A549 (cell line): ENCODE data around the gene PIK3CD. TPM values are rescaled to one million over a fixed set of nuclear protein-coding genes. Genes with fewer than 3 reads are reported as not detected.

Experiments used
- ATAC-seq, 2 experiments: fragments of 200-7000 bp in 1 of 2; fragments of >200 bp in 1 of 2; cut with Nextera tagmentation in 1 of 2; cut with Tn5 transposase in 1 of 2; 3 replicates each; pipeline versions ENCODE4 v1.8.0 to v1.9.1; 2018 to 2020; ENCODE audit warnings: mild to moderate bottlenecking in 1 of 2, moderate library complexity in 1 of 2
- CTCF ChIA-PET: fragments of 300-600 bp; sonication (Branson Sonifier 250); formaldehyde crosslinking; extraction: SDS; loops from one replicate; lab custom pipeline; 2021; ENCODE audit warnings: antibody characterized with exemption, inconsistent platforms; lab: Yijun Ruan, JAX
- POLR2A ChIA-PET: fragments of 350-600 bp; formaldehyde crosslinking; extraction: SDS; loops from one replicate; lab custom pipeline; 2021; ENCODE audit warnings: antibody characterized with exemption, inconsistent platforms; lab: Yijun Ruan, JAX
- DNase-seq, 2 experiments: peaks; one replicate each; pipeline versions ENCODE4 v3.0.0 to v3.0.0-alpha.2; 2011 to 2016; ENCODE audit warnings: low read depth in 1 of 2, low spot score in 1 of 2
- FAIRE-seq: peaks from 2 replicates; lab custom pipeline; 2011; peaks lifted over from hg19 to GRCh38; lab: Jason Lieb, UNC
- H3K27ac ChIP-seq, 2 experiments: fragments of >200 bp; sonication (Bioruptor Twin); formaldehyde crosslinking; 3 replicates each; pipeline ENCODE4 v1.5.1; 2016 to 2017
- H3K4me1 ChIP-seq: fragments of >200 bp; sonication (Bioruptor Twin); formaldehyde crosslinking; 3 replicates; pipeline ENCODE4 v1.6.1; 2016
- H3K4me2 ChIP-seq: fragments of >200 bp; sonication (Bioruptor Twin); formaldehyde crosslinking; 3 replicates; pipeline ENCODE4 v1.6.1; 2016
- H3K4me3 ChIP-seq: fragments of >200 bp; sonication (Bioruptor Twin); formaldehyde crosslinking; 3 replicates; pipeline ENCODE4 v1.5.1; 2016
- H3K9me3 ChIP-seq: fragments of >200 bp; sonication (Bioruptor Twin); formaldehyde crosslinking; 3 replicates; pipeline ENCODE4 v1.6.1; 2016
- BCL3 ChIP-seq: fragments of >200 bp; sonication (Bioruptor Twin); formaldehyde crosslinking; IDR thresholded peaks from 3 replicates; pipeline ENCODE4 v1.6.1; 2016
- BHLHE40 ChIP-seq: IDR thresholded peaks from 2 replicates; pipeline ENCODE4 v1.6.1; 2012; ENCODE audit warnings: low read depth, low read length, inconsistent platforms
- CBX8 ChIP-seq: fragments of 200-600 bp; sonication (generic); IDR thresholded peaks from 2 replicates; pipeline ENCODE4 v1.6.1; 2016
- EHF ChIP-seq: fragments of 250-450 bp; sonication (Bioruptor Pico); IDR thresholded peaks from 2 replicates; pipeline ENCODE4 v1.5.0; 2020; ENCODE audit warnings: mild to moderate bottlenecking
- FOSL2 ChIP-seq, 2 experiments: fragments of 450-650 bp in 1 of 2; fragments of >200 bp in 1 of 2; sonication (Bioruptor Twin) in 1 of 2; formaldehyde crosslinking; IDR thresholded peaks; 2 replicates each; pipeline versions ENCODE4 v1.5.0 to v1.6.1; 2016 to 2020; ENCODE audit warnings: mild to moderate bottlenecking in 1 of 2, moderate library complexity in 1 of 2
- HES2 ChIP-seq: fragments of >200 bp; sonication (Bioruptor Twin); formaldehyde crosslinking; IDR thresholded peaks from 2 replicates; pipeline ENCODE4 v1.6.1; 2016
- HEYL ChIP-seq: fragments of 250-450 bp; sonication (Bioruptor Pico); IDR thresholded peaks from 2 replicates; pipeline ENCODE4 v1.8.0; 2021; ENCODE audit warnings: mild to moderate bottlenecking, moderate library complexity
- HOXA7 ChIP-seq: fragments of 250-450 bp; sonication (Bioruptor Pico); IDR thresholded peaks from 2 replicates; pipeline ENCODE4 v1.5.0; 2020; ENCODE audit warnings: mild to moderate bottlenecking, moderate library complexity
- MAFK ChIP-seq: fragments of 450-650 bp; IDR thresholded peaks from 2 replicates; pipeline ENCODE4 v1.6.1; 2014; ENCODE audit not compliant: partially characterized antibody
- MAX ChIP-seq: IDR thresholded peaks from 2 replicates; pipeline ENCODE4 v1.6.1; 2012
- NPAS2 ChIP-seq: fragments of 250-450 bp; sonication (Bioruptor Pico); IDR thresholded peaks from 2 replicates; pipeline ENCODE4 v1.8.0; 2022; ENCODE audit warnings: mild to moderate bottlenecking, moderate library complexity, borderline replicate concordance
- PHF8 ChIP-seq: fragments of 200-600 bp; sonication (generic); IDR thresholded peaks from 2 replicates; pipeline ENCODE4 v1.6.1; 2016; ENCODE audit warnings: low read depth, mild to moderate bottlenecking, antibody characterized with exemption, moderate library complexity, borderline replicate concordance
- RAD21 ChIP-seq, 2 experiments: fragments of >200 bp in 1 of 2; sonication (Bioruptor Twin) in 1 of 2; formaldehyde crosslinking in 1 of 2; IDR thresholded peaks in 1 of 2; conservative IDR thresholded peaks in 1 of 2; 2 replicates in 1 of 2; 3 replicates in 1 of 2; pipeline ENCODE4 v1.6.1; 2012 to 2018; ENCODE audit warnings: inconsistent platforms in 1 of 2
- RCOR1 ChIP-seq: fragments of 150-350 bp; IDR thresholded peaks from 2 replicates; pipeline ENCODE4 v1.6.1; 2014; ENCODE audit warnings: antibody characterized with exemption, low read length, low read depth
- REST ChIP-seq: fragments of 200-600 bp; sonication (generic); IDR thresholded peaks from 2 replicates; pipeline ENCODE4 v1.6.1; 2016; ENCODE audit warnings: antibody characterized with exemption, mild to moderate bottlenecking, moderate library complexity
- RNF2 ChIP-seq: fragments of 200-600 bp; sonication (generic); IDR thresholded peaks from 2 replicates; pipeline ENCODE4 v1.6.1; 2016; ENCODE audit warnings: low read depth, mild to moderate bottlenecking, antibody characterized with exemption, moderate library complexity, borderline replicate concordance
- SMC3 ChIP-seq: fragments of >200 bp; sonication (Bioruptor Twin); formaldehyde crosslinking; IDR thresholded peaks from 3 replicates; pipeline ENCODE4 v1.6.1; 2018; ENCODE audit warnings: inconsistent platforms
- TFCP2L1 ChIP-seq: fragments of 250-450 bp; sonication (Bioruptor Pico); IDR thresholded peaks from 2 replicates; pipeline ENCODE4 v1.5.0; 2021; ENCODE audit warnings: mild to moderate bottlenecking
- TP53 ChIP-seq: fragments of 250-450 bp; sonication (Bioruptor Pico); IDR thresholded peaks from 2 replicates; pipeline ENCODE4 v1.5.0; 2021; ENCODE audit warnings: mild to moderate bottlenecking, moderate library complexity
- ZFP36 ChIP-seq: fragments of 450-650 bp; IDR thresholded peaks from 2 replicates; pipeline ENCODE4 v1.6.1; 2014; ENCODE audit warnings: borderline replicate concordance; ENCODE audit not compliant: partially characterized antibody
- ZNF302 ChIP-seq: fragments of 250-450 bp; sonication (Bioruptor Pico); IDR thresholded peaks from 2 replicates; pipeline ENCODE4 v1.9.0; 2021; ENCODE audit warnings: inconsistent platforms, mild to moderate bottlenecking, moderate library complexity
- ZSCAN20 ChIP-seq: fragments of 250-450 bp; sonication (Bioruptor Pico); IDR thresholded peaks from 2 replicates; pipeline ENCODE4 v1.8.0; 2022; ENCODE audit warnings: mild to moderate bottlenecking, moderate library complexity
- WGBS: methylation state at CpG from one replicate; pipeline ENCODE4 v1.1.6; 2017; ENCODE audit errors: missing lambda C conversion rate; 5-methylcytosine and 5-hydroxymethylcytosine counted together
- polyA plus RNA-seq, 4 experiments: library from polyadenylated mRNA; depleted of rRNA in 3 of 4; stranded (reverse); fragments of >200 nt; fragmentation: RNase III in 1 of 4; extraction: RNeasy Plus Mini Kit Qiagen cat#74134 plus additional on column Dnase treatment in 1 of 4; gene quantifications; 2 replicates in 3 of 4; 3 replicates in 1 of 4; pipeline ENCODE4 v1.2.3, GENCODE V29; 2011 to 2017

PIK3CD gene
- polyA plus RNA-seq, 2 of the 4 experiments (the other 2 are of a cell fraction) = 2.4 to 3.5 TPM

- ChIA-PET POLR2A (no interaction called here), CTCF (interaction anchor here (1.1 to 2.7 kb wide), 2 partner anchors 20 to 50 kb away, joined by 3 to 11 read pairs; no protein-coding TSS in a partner anchor)
- 74% methylated on average over 9 of the region's 10 CpGs for WGBS
- H3K27ac ChIP-seq = no peak overlapping the region
- ATAC-seq = peak; percentile 24 to 30; a peak in 1 of 6 replicates
- DNase-seq = no peak
- TF ChIP-seq HOXA7 (CRISPR knock-in tag) = no peak
- no peak for TF ChIP-seq HEYL
- no peak for TF ChIP-seq TP53
- TF ChIP-seq ZFP36 = no peak
- no peak for TF ChIP-seq REST
- no peak for TF ChIP-seq BHLHE40
- no peak for TF ChIP-seq ZSCAN20 (CRISPR knock-in tag)
- TF ChIP-seq MAX = no peak
- no peak for TF ChIP-seq ZNF302 (CRISPR knock-in tag)
- TF ChIP-seq RCOR1 = no peak
- no peak for TF ChIP-seq BCL3
- TF ChIP-seq SMC3 = no peak
- TF ChIP-seq FOSL2 (IDR thresholded peaks at IDR 0.05) = no peak
- TF ChIP-seq FOSL2 (CRISPR knock-in tag; IDR thresholded peaks at IDR 0.05) = no peak
- TF ChIP-seq RAD21 (conservative IDR thresholded peaks at IDR 0.05 in 1 of 2, IDR thresholded peaks at IDR 0.05 in 1 of 2) = no peak
- no peak for TF ChIP-seq EHF
- H3K4me2 ChIP-seq = no peak overlapping the region
- no peak overlapping the region for H3K4me3 ChIP-seq
- peaks cover 1% of the 10 kb centered on the region; the same call in 1 of the 3 replicates for H3K4me1 ChIP-seq
- no peak for FAIRE-seq
- no peaks in the 10 kb centered on the region for H3K9me3 ChIP-seq
These were observed 25.4 kb downstream of the PIK3CD start for GRCh38 chr1:9676815-9677393.

GRCh38 chr1:9680091-9680490, 28.6 kb downstream of the PIK3CD start:
- no peak for TF ChIP-seq MAFK
- no peak for TF ChIP-seq TFCP2L1 (CRISPR knock-in tag)
- no peak for TF ChIP-seq CBX8
- no peak for TF ChIP-seq RNF2
- no peak for TF ChIP-seq HES2
- TF ChIP-seq PHF8 = no peak
- TF ChIP-seq NPAS2 (CRISPR knock-in tag) = no peak
- TF ChIP-seq REST = no peak
- no peak for TF ChIP-seq RAD21 (conservative IDR thresholded peaks at IDR 0.05 in 1 of 2, IDR thresholded peaks at IDR 0.05 in 1 of 2)
- CTCF ChIA-PET = interaction anchor here (0.6 to 0.9 kb wide), 2 partner anchors 11 to 54 kb away, joined by 3 to 5 read pairs; no protein-coding TSS in a partner anchor
- ATAC-seq (no peak), DNase-seq (no peak), FAIRE-seq (no peak)
- POLR2A ChIA-PET = no interaction called here
- no peaks in the 10 kb centered on the region for H3K4me1 ChIP-seq
- no peaks in the 10 kb centered on the region for H3K9me3 ChIP-seq
- no peak overlapping the region for H3K27ac ChIP-seq
- no peak overlapping the region for H3K4me2 ChIP-seq
- no peak overlapping the region for H3K4me3 ChIP-seq
- WGBS = 89% methylated on average over 2 of the region's 2 CpGs
